H1 (cell line): Measurements from ENCODE around the gene PAX4. TPM values are rescaled to one million over a fixed set of nuclear protein-coding genes. Genes with fewer than 3 reads are reported as not detected.

Experiments used
- ATF2 ChIP-seq: IDR thresholded peaks from 2 replicates; pipeline ENCODE4 v1.6.1; 2012; ENCODE audit warnings: low read length, inconsistent platforms
- BRCA1 ChIP-seq: IDR thresholded peaks from 2 replicates; pipeline ENCODE4 v1.6.1; 2012; ENCODE audit warnings: low read depth, low read length, improper control_type of control experiment
- CBX5 ChIP-seq: fragments of 300-800, 300-1000 bp; sonication (generic); IDR thresholded peaks from 2 replicates; pipeline ENCODE4 v1.7.1; 2016; ENCODE audit warnings: antibody characterized with exemption, low read length, low read depth
- EP300 ChIP-seq, 2 experiments: IDR thresholded peaks; 1 replicate in 1 of 2; 2 replicates in 1 of 2; pipeline ENCODE4 v1.6.1; 2011 to 2012; ENCODE audit warnings: low read depth in 2 of 2, low read length in 2 of 2, mild to moderate bottlenecking in 2 of 2, borderline replicate concordance in 1 of 2, inconsistent platforms in 1 of 2, moderate library complexity in 1 of 2
- POLR2A ChIP-seq, 2 experiments: IDR thresholded peaks; 1 replicate in 1 of 2; 2 replicates in 1 of 2; pipeline ENCODE4 v1.6.1; 2011; ENCODE audit warnings: low read depth in 2 of 2, low read length in 2 of 2, mild to moderate bottlenecking in 2 of 2; ENCODE audit errors: control extremely low read depth in 1 of 2
- POLR2AphosphoS5 ChIP-seq: IDR thresholded peaks from 2 replicates; pipeline ENCODE4 v1.6.1; 2011; ENCODE audit warnings: low read depth, low read length
- RXRA ChIP-seq: IDR thresholded peaks from 2 replicates; pipeline ENCODE4 v1.6.1; 2011; ENCODE audit warnings: low read depth, mild to moderate bottlenecking, low read length, moderate library complexity; ENCODE audit not compliant: insufficient read depth
- SP4 ChIP-seq: IDR thresholded peaks from 2 replicates; pipeline ENCODE4 v1.6.1; 2012; ENCODE audit warnings: low read length, inconsistent platforms
- TEAD4 ChIP-seq: IDR thresholded peaks from 2 replicates; pipeline ENCODE4 v1.6.1; 2012; ENCODE audit warnings: low read depth, low read length, inconsistent platforms, mixed read lengths
- polyA plus RNA-seq, 7 experiments: library from polyadenylated mRNA; depleted of rRNA in 3 of 7; stranded (reverse) in 5 of 7; unstranded in 2 of 7; fragments of >200 nt in 5 of 7; fragments of 200-250 nt in 2 of 7; gene quantifications; 1 replicate in 5 of 7; 2 replicates in 1 of 7; 4 replicates in 1 of 7; pipeline versions ENCODE4 v1.2.1 to v1.2.3, GENCODE V29; 2011 to 2013; ENCODE audit warnings: missing spikeins in 2 of 7, mixed read lengths in 2 of 7
- total RNA-seq: library from RNA; stranded (reverse); fragmentation: NEBNext Ultra II Directional; extraction: Animal tissue kit (Norgen Biotek cat#: 25700); gene quantifications from 2 replicates; pipeline ENCODE4 v1.2.1, GENCODE V29; 2021
- TF ChIP-seq, protein P1 (sequence below): IDR thresholded peaks from 2 replicates; pipeline ENCODE4 v1.6.1; 2011; ENCODE audit warnings: low read depth, mild to moderate bottlenecking, low read length; ENCODE audit not compliant: insufficient read depth

Gene PAX4
- total and polyA plus RNA-seq, 2 of the 8 experiments (the other 6 are each of a cell fraction or from before 2014, with no cell fraction given), result 0.20 TPM; not detected in 1

GRCh38 chr7:127654404-127655394, 36.8 kb upstream of the PAX4 start (continued):
- TF ChIP-seq ATF2 (no peak), EP300 (IDR thresholded peaks at IDR 0.05; ENCODE audit: borderline replicate concordance in 1 of 2, low read depth in 2 of 2, low read length in 2 of 2) (no peak), BRCA1 (no peak), TEAD4 (no peak), CBX5 (no peak), SP4 (no peak), POLR2AphosphoS5 (no peak), RXRA (no peak), POLR2A (IDR thresholded peaks at IDR 0.05; ENCODE audit: control extremely low read depth in 1 of 2, low read depth in 2 of 2, low read length in 2 of 2) (no peak)
- TF ChIP-seq, protein P1, sequence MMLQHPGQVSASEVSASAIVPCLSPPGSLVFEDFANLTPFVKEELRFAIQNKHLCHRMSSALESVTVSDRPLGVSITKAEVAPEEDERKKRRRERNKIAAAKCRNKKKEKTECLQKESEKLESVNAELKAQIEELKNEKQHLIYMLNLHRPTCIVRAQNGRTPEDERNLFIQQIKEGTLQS, result no peak
